IgD-negative memory B cell (primary cell): ENCODE measurements around the gene AKT1. TPM values are rescaled to one million over a fixed set of nuclear protein-coding genes. Genes with fewer than 3 reads are reported as not detected.
A peak's percentile ranks its signal among the peaks of the same experiment; 100 is the strongest.

Source experiments
- H3K27ac Mint-ChIP-seq, 3 donors: one replicate each; pipeline ENCODE4 v1.8.0; 2020 to 2022; ENCODE audit warnings: mild to moderate bottlenecking in 3 of 3, mixed read lengths in 3 of 3, moderate library complexity in 1 of 3
- H3K27me3 Mint-ChIP-seq: one replicate; pipeline ENCODE4 v1.8.0; 2021; ENCODE audit warnings: mixed read lengths
- H3K36me3 Mint-ChIP-seq: one replicate; pipeline ENCODE4 v1.8.0; 2020; ENCODE audit warnings: mild to moderate bottlenecking, mixed read lengths
- H3K4me1 Mint-ChIP-seq, 3 donors: one replicate each; pipeline ENCODE4 v1.8.0; 2020 to 2022; ENCODE audit warnings: mixed read lengths in 3 of 3, mild to moderate bottlenecking in 1 of 3
- H3K4me3 Mint-ChIP-seq, 4 donors: one replicate each; pipeline ENCODE4 v1.8.0; 2020 to 2022; ENCODE audit warnings: mild to moderate bottlenecking in 4 of 4, mixed read lengths in 4 of 4, moderate library complexity in 3 of 4
- H3K9me3 Mint-ChIP-seq, 3 donors: one replicate each; pipeline ENCODE4 v1.8.0; 2020 to 2021; ENCODE audit warnings: mixed read lengths in 3 of 3, mild to moderate bottlenecking in 1 of 3
- polyA plus RNA-seq: library from polyadenylated mRNA; unstranded; fragments of 300-500 nt; fragmentation: Illumina TruSeq; gene quantifications from one replicate; pipeline ENCODE4 v1.2.3, GENCODE V29; 2021

Gene AKT1
- polyA plus RNA-seq, 1 donor from 2014 or later, result 8.2 TPM

DNA sequence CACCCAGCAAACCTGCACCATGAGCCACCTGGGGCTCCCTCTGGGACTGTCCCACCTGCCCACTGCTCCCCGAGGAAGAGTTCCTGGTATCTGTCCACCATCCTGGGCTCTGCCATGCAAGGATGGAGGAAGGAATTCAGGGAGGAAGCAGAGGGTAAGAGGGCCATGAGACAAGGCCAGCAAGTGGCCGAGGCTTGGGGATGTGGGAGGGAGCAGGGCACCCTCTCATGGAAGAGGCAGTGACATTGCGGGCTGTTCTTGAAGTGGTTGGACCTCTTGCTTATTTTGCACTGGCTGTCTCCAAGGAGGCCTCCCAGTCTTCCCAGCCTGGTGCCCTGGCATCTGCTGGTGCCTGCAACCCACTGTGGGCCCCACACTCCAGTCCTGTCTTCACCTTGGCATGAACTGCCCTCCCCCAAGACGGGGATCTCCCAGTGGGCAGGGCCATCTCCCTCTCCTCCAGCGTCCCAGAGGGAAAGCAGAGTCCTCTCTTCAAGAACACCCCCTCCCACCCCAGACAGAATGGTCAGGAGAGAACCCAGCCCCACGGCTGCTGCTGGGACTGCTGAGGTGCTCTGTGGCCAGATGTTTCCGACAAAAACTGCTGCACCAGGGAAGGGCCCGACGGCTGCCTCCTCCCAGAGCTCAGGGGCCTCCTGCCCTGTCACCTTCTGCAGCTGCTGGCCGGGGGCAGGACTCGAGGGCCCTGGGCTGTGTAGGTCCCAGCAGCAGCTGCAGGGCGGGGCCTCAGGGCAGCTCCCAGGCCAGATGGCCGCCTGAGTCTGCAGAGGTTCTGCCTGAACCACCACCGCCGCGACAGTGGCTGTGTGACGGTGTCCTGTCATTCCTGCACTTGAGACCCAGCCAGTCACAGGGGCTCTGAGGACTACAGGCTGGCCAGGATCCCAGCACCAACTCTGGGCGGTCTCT is 1.8 kb upstream of the AKT1 start:
- peak overlapping the region in 1 of 3 donors; percentile 71 for H3K27ac Mint-ChIP-seq
- H3K4me1 Mint-ChIP-seq, result peaks cover 22 to 28% (median 23%) of the 10 kb centered on the region in 3 donors
- H3K27me3 Mint-ChIP-seq, result no peaks in the 10 kb centered on the region
- H3K36me3 Mint-ChIP-seq, result no peaks in the 10 kb centered on the region
- no peaks in the 10 kb centered on the region for H3K9me3 Mint-ChIP-seq
- H3K4me3 Mint-ChIP-seq, result peak overlapping the region in 3 of 4 donors; percentile 30 to 82 (median 71)

DNA sequence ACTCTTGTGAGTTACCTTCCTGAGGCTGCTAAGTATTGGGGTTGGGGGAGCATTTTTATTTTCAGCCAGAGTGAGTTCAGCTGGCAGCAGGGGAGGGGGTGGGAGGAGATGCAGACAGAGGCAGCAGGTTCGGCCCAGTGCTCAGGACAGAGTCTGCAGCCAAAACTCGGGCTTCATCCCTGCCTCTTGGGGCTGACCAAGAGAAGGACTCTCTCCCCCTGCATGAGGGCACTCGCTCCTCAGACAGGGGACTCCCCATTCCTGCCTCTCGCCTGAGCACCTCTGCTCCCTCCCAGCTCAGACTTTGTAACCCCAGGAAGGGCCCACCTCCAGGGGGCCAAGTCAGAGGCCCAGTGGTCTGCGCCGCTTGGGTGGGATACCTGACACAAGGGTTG is 1.1 kb upstream of the AKT1 start:
- Mint-ChIP-seq H3K9me3 (no peaks in the 10 kb centered on the region), H3K36me3 (no peaks in the 10 kb centered on the region), H3K4me3 (peak overlapping the region; percentile 66 to 86 (median 78)), H3K4me1 (peaks cover 22 to 28% (median 23%) of the 10 kb centered on the region in 3 donors), H3K27ac (peak overlapping the region in 2 of 3 donors; percentile 71 to 85), H3K27me3 (no peaks in the 10 kb centered on the region)

- no peaks in the 10 kb centered on the region for H3K9me3 Mint-ChIP-seq
- H3K4me3 Mint-ChIP-seq, result peak overlapping the region; percentile 66 to 86 (median 78)
- no peaks in the 10 kb centered on the region for H3K27me3 Mint-ChIP-seq
- H3K36me3 Mint-ChIP-seq, result no peaks in the 10 kb centered on the region
- H3K4me1 Mint-ChIP-seq, result peaks cover 22 to 26% (median 23%) of the 10 kb centered on the region in 3 donors
- peak overlapping the region; percentile 16 to 85 (median 71) for H3K27ac Mint-ChIP-seq
Measured at GRCh38 chr14:104795781-104796686, 486 bp upstream of the AKT1 start.

GRCh38 chr14:104794631-104794992 is 936 bp downstream of the AKT1 start:
- no peaks in the 10 kb centered on the region for H3K27me3 Mint-ChIP-seq
- no peaks in the 10 kb centered on the region for H3K36me3 Mint-ChIP-seq
- H3K4me3 Mint-ChIP-seq, result peak overlapping the region; percentile 84 to 96 (median 90)
- H3K27ac Mint-ChIP-seq, result peak overlapping the region; percentile 85 to 91 (median 90)
- H3K9me3 Mint-ChIP-seq, result no peaks in the 10 kb centered on the region
- H3K4me1 Mint-ChIP-seq, result peaks cover 22 to 23% (median 23%) of the 10 kb centered on the region in 3 donors

- Mint-ChIP-seq H3K36me3 (no peaks in the 10 kb centered on the region), H3K9me3 (no peaks in the 10 kb centered on the region), H3K4me1 (peaks cover 19 to 21% (median 19%) of the 10 kb centered on the region in 3 donors), H3K27ac (peak overlapping the region; percentile 85 to 91 (median 90)), H3K27me3 (no peaks in the 10 kb centered on the region), H3K4me3 (peak overlapping the region; percentile 84 to 96 (median 90))
Measured at GRCh38 chr14:104794099-104794498, 1.4 kb downstream of the AKT1 start.

- Mint-ChIP-seq H3K27me3 (no peaks in the 10 kb centered on the region), H3K9me3 (no peaks in the 10 kb centered on the region), H3K4me3 (peak overlapping the region; percentile 52 to 93 (median 86)), H3K27ac (peak overlapping the region in 2 of 3 donors; percentile 85 to 91), H3K36me3 (no peaks in the 10 kb centered on the region), H3K4me1 (peaks cover 14 to 21% (median 15%) of the 10 kb centered on the region in 3 donors)
Measured at GRCh38 chr14:104793703-104793959, 1.9 kb downstream of the AKT1 start.

GRCh38 chr14:104792945-104793702 is 2.4 kb downstream of the AKT1 start:
- H3K4me3 Mint-ChIP-seq, result peak overlapping the region in 3 of 4 donors; percentile 58 to 88 (median 84)
- H3K27me3 Mint-ChIP-seq, result no peaks in the 10 kb centered on the region
- peak overlapping the region; percentile 31 to 91 (median 85) for H3K27ac Mint-ChIP-seq
- H3K4me1 Mint-ChIP-seq, result peaks cover 11 to 17% (median 15%) of the 10 kb centered on the region in 3 donors
- H3K36me3 Mint-ChIP-seq, result no peaks in the 10 kb centered on the region
- no peaks in the 10 kb centered on the region for H3K9me3 Mint-ChIP-seq

DNA sequence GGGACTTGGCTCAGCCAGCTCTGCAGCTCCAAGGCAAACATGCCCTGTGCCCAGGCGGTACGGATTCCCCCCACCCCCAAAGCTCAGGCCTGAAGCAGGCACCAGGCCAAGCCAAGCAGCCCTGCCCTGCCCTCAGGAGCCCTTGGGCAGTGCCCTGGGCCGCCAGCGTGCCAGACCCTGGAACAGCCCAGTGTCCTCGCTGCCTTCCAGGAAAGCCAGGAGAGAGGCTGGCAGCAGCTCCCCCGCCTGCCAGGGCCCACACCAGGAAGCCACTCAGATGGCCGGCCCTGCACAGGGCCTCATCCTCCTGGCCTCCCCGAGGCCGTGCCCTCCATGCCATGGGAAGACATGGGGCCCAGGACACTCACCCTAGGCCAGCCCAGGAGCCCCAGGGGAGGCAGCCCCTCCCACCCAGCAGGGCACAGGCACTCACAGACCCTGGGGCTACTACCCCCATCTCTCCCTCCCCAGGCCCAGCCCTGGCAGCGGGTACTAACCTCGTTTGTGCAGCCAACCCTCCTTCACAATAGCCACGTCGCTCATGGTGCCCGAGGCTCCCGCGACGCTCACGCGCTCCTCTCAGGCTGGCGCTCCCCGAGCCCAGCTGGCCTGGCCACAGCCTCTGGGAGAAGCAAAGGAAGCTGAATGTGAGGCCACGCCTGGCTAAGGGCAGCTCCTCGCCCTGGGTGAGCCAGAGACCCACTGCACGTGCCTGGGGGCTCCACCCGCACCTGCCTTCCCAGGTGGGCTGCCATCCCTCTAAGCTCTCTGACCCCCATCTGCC is 3.3 kb downstream of the AKT1 start:
- H3K27me3 Mint-ChIP-seq, result no peaks in the 10 kb centered on the region
- peaks cover 11 to 15% (median 14%) of the 10 kb centered on the region in 3 donors for H3K4me1 Mint-ChIP-seq
- H3K36me3 Mint-ChIP-seq, result no peaks in the 10 kb centered on the region
- no peak overlapping the region for H3K27ac Mint-ChIP-seq
- peak overlapping the region in 2 of 4 donors; percentile 5 to 26 for H3K4me3 Mint-ChIP-seq
- H3K9me3 Mint-ChIP-seq, result no peaks in the 10 kb centered on the region

- H3K9me3 Mint-ChIP-seq, result no peaks in the 10 kb centered on the region
- H3K4me3 Mint-ChIP-seq, result peak overlapping the region in 3 of 4 donors; percentile 44 to 55 (median 47)
- H3K36me3 Mint-ChIP-seq, result no peaks in the 10 kb centered on the region
- H3K27ac Mint-ChIP-seq, result peak overlapping the region in 1 of 3 donors; percentile 57
- peaks cover 11 to 15% (median 11%) of the 10 kb centered on the region in 3 donors for H3K4me1 Mint-ChIP-seq
- H3K27me3 Mint-ChIP-seq, result no peaks in the 10 kb centered on the region
Measured at GRCh38 chr14:104791425-104791824, 4.1 kb downstream of the AKT1 start.

GRCh38 chr14:104789752-104790743 is 5.5 kb downstream of the AKT1 start:
- H3K9me3 Mint-ChIP-seq, result no peaks in the 10 kb centered on the region
- H3K36me3 Mint-ChIP-seq, result no peaks in the 10 kb centered on the region
- H3K4me3 Mint-ChIP-seq, result no peak overlapping the region
- no peak overlapping the region for H3K27ac Mint-ChIP-seq
- peaks cover 7 to 11% (median 11%) of the 10 kb centered on the region in 3 donors for H3K4me1 Mint-ChIP-seq
- no peaks in the 10 kb centered on the region for H3K27me3 Mint-ChIP-seq

- Mint-ChIP-seq H3K36me3 (no peaks in the 10 kb centered on the region), H3K27ac (no peak overlapping the region), H3K4me3 (no peak overlapping the region), H3K4me1 (peaks cover 2 to 7% (median 5%) of the 10 kb centered on the region in 3 donors), H3K9me3 (no peaks in the 10 kb centered on the region), H3K27me3 (no peaks in the 10 kb centered on the region)
Measured at GRCh38 chr14:104788873-104789663, 6.5 kb downstream of the AKT1 start.

DNA sequence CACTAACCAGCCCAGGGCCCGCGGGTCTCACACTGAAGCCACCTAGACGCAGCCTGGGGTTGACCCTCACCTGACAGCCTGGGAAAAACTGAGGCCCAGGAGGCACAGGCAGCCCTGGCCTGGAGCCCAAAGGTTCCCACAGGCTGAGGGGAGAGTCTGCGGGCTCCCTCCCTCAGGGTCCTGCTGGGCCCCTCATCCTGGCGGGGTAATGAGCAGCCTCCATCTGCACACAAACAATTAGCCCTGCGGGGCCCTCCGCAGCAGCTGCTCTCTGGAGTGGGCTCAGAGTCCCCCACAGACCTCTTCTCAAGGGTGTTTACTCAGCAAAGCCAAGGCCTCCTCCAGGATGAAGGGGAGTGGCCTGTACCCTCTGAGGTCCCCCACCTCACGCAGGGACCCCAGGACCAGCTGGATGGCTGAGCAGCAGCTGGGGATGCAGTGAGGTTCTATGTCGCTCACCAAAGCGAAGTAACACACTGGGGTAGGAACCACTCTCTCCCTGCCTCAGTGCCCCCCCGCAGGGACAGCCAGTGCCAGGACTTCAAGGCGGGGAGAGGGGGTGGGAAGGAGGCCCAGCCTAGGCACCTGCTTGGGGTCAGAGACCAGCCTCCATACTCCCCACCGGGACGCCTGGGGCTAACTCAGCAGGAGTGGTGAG is 7.3 kb downstream of the AKT1 start:
- Mint-ChIP-seq H3K36me3 (no peaks in the 10 kb centered on the region), H3K27ac (no peak overlapping the region), H3K27me3 (no peaks in the 10 kb centered on the region), H3K4me3 (no peak overlapping the region), H3K4me1 (peaks cover 0 to 2% (median under 1%) of the 10 kb centered on the region in 3 donors), H3K9me3 (no peaks in the 10 kb centered on the region)
